GM11168 (cell line): ENCODE results near the gene ELOVL6.
"Not testable (repeated sequence)": the region's sequence is repeated elsewhere in the genome, so short reads cannot be mapped to it uniquely, and the experiment has no call there.

Experiments used
- in situ Hi-C: fragments of 300-500 bp; cut with MboI; formaldehyde crosslinking; loops from one replicate; pipeline ENCODE4 v1.12.0; 2022; ENCODE audit warnings: low sequenced_read_pairs; ENCODE audit not compliant: unreplicated experiment

ELOVL6 gene

GRCh38 chr4:110197529-110198042 lies 829 bp downstream of the ELOVL6 start:
- in situ Hi-C loops: no loop called here

- in situ Hi-C loops: no loop called here
Measured at GRCh38 chr4:110196871-110197528, 1.4 kb downstream of the ELOVL6 start.

- in situ Hi-C loops: no loop called here
Measured at GRCh38 chr4:110196206-110196870, 2.1 kb downstream of the ELOVL6 start.

DNA sequence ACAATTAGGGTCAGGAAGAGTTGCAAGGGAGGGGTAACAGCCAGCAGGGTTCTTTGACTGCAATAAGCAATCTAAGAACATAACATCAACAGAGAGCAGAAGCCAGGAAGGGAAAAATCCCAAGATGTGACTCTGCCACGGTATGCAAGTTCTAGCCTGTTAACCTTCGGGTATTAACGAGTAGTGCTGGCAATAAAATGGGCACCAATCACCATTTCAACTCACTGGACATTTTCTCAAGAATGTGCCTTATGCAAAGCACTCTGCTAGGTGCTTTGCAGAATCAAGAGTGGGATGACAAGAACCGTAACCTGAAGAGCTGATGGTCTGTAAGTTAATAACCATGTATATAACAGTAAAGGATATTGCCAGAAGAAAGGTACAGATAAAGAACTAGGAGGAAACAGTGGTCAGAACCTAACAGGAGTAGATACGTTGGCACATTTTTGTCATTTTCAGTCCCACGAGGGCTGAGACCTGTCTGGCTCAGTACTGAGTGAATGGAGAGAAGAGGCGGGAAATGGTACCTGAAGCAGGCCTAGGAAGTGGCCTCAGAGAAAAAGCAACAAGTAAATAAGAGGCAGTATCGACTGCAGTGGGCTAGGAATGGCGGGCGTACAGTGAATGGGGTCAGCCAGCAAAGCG lies 2.7 kb downstream of the ELOVL6 start:
- in situ Hi-C loops: no loop called here

DNA sequence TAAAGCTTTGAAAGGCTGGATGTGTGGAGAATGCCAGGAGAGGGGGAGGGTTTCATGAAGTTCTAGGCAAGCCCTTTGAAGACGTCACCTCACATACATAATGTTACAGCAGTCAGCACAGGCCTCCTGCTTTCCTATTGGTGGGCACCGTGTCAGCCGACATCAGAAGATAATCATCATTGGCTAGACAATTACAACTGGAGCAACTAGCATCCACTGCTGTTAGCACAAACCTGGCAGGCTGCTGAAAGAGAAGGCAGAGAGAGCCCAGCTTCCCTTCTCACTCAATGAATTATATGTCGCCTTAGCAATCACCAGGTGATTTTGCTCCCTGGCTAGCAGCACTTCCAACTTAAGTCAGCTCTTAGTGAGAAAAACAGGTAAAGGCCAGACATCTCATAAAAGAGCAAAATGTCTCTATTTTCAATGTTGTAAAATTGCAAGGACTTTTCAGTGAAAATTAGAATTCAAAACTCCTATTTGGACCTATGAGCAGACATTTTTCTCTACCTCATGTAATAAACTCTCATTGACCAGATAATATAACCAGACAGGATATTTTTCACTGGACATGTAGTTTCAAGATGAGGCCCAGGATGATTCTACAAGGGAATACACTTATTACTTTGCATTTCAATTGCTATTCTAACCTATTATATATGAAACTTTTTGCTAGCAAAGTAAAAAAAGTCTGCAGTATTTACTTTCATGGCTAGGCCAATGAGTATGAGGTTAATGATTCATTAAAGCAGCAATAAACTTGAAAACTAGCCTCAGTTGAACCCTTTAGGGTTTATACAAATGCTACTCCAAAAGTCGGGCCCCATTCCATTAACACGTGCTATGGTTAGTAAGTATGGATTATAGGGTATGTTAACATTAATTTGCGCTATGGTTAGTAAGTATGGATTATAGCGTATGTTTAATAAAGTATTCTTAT lies 4.3 kb downstream of the ELOVL6 start:
- in situ Hi-C loops: no loop called here

GRCh38 chr4:110193287-110193686 lies 5.1 kb downstream of the ELOVL6 start:
- in situ Hi-C loops: not testable (repeated sequence)

GRCh38 chr4:110190249-110190648 lies 8.2 kb downstream of the ELOVL6 start:
- in situ Hi-C loops: no loop called here

DNA sequence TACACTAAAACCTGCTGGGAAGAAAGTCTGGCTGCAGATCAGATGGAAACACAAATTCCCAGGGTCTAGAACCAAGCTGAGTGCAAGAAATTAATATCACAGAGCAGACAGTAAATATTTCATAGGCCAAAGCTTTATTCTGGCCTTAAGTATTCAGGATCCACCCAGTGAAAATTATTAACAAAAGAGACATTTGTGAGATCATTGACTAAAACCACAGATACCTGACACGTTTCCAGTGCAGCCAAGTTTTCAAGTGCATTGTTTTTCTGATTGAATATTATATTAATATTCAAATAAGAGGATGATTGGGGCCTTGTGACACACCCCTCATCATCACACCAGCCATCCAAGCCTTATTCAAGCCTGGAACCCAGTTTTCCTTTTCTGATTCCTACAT lies 10.3 kb downstream of the ELOVL6 start:
- in situ Hi-C loops: no loop called here

- in situ Hi-C loops: no loop called here
Measured at GRCh38 chr4:110184791-110185155, 13.6 kb downstream of the ELOVL6 start.

GRCh38 chr4:110184140-110184790 lies 14.2 kb downstream of the ELOVL6 start:
- in situ Hi-C loops: no loop called here

- in situ Hi-C loops: no loop called here
Measured at GRCh38 chr4:110183643-110184042, 14.8 kb downstream of the ELOVL6 start.

GRCh38 chr4:110183058-110183457 lies 15.4 kb downstream of the ELOVL6 start:
- in situ Hi-C loops: no loop called here

DNA sequence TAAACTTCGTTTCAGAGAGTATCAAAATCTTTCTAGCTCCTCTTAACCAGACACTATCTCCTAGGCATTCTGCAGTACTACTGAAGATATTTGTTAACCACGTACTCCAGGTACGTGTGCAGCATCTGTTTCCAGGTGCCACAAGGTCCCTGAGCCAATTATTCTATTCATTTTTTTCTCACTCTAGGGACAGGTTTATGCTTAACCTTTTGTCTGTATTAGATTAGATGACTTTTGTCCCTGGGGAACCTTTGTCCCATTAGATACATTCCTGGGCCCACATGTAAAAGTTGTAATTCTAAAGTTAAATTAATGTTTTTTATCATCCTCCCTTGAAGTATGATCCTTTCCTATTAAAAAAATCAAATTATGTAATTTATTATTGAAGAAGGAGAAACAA lies 16.5 kb downstream of the ELOVL6 start:
- in situ Hi-C loops: no loop called here

GRCh38 chr4:110175634-110176033 lies 22.8 kb downstream of the ELOVL6 start:
- in situ Hi-C loops: no loop called here

GRCh38 chr4:110172972-110173371 lies 25.4 kb downstream of the ELOVL6 start:
- in situ Hi-C loops: no loop called here

DNA sequence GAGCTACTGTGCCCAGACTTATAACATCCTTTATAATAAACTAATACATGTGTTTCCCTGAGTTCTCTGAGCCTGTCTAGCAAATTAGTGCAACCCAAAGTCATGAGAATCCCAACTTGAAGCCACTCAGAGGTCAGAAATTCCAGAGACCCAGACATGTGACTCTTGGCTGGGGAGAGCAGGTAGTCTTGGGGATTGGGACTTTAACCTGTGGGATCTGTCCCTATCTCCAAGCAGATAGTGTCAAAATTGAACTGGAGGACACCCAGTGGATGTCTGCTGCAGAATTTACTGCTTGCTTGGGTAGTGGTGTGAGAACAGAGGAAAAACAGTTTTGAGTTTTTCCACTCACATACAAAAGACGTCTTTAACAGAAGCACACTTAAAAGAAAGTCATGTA lies 26.4 kb downstream of the ELOVL6 start:
- in situ Hi-C loops: no loop called here

DNA sequence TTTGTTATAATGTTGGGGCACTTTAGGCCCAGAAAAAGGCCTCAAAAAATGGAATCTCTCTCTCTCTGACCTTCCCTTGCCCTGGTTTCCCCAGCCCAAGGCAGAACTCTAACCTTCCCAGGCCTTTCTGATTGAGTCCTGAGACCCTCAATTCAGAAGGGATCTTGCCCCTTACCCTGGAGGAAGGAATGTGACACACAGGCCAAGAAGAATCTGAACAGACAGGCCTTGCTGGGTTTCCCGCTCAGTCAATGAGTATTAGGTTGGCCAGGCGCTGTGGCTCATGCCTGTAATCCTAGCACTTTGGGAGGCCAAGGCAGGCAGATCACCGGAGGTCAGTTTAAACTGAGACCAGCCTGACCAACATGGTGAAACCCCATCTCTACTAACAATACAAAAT lies 27.6 kb downstream of the ELOVL6 start:
- in situ Hi-C loops: no loop called here

DNA sequence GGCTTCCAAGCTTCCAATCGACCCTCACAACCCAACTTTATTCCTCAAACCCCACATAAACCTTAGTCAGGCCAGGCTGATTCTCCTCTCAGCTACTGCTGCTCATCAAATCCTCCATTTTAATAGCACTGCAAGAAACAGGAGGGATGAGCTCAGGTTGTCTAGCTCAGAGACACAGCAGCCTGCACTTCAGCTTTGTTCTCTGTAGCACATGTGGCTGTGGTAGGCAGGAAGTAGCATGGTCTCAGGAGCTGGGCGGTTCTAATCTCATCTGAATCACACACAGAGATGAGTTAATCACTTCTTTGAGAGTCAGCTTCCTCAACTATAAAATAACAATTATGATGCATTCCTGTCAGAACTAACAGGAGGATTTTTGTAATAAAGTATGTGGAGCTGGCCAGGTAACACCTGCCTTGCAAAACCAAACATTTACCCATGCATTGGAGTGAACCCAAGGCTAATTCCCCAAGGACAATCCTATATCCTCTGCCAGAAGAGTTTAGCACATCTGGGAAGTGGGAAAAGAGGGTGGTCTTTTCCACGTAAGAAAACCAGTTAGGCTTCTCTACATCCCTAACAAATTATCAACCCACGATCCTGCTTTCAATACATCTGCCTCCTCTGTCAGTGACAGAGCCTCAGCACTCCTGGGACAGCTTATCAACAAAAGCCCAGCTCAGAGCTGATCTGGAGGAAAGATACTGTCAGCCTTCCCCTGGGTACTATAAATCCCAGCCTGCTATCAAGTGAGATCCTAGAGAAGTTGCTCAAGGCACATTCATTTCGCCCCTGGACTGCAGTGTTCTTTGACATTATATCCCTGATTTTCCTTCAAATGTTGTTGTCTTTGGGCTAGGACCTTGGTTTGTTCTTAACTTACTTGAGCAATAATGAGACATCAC lies 32.8 kb downstream of the ELOVL6 start:
- in situ Hi-C loops: no loop called here

- in situ Hi-C loops: no loop called here
Measured at GRCh38 chr4:110164856-110165255, 33.6 kb downstream of the ELOVL6 start.
